ENCODE results near the gene NCF4. TPM values are rescaled to one million over a fixed set of nuclear protein-coding genes. Genes with fewer than 3 reads are reported as not detected.

Gene NCF4
- total and polyA plus RNA-seq, 9 of the 15 experiments (the other 6 are each of a cell fraction or from before 2014, with no cell fraction given) = 0.04 to 0.95 (median 0.33) TPM

GRCh38 chr22:36924151-36924698 lies 63.4 kb downstream of the NCF4 start (continued):
- TF ChIP-seq ZNF347 (CRISPR knock-in tag; IDR thresholded peaks at IDR 0.05; ENCODE audit: low read depth) (no peak), C11orf30 (IDR thresholded peaks at IDR 0.05; ENCODE audit: low read depth) (no peak), POLR2AphosphoS5 (IDR thresholded peaks at IDR 0.05; ENCODE audit: control insufficient read depth, insufficient read depth, low read depth, low read length) (no peak), ZNF274 (IDR thresholded peaks at IDR 0.05; ENCODE audit: borderline replicate concordance, low read depth, low read length) (no peak), BRD9 (IDR thresholded peaks at IDR 0.05; ENCODE audit: low read depth, partially characterized antibody) (no peak), HMG20A (CRISPR knock-in tag; conservative IDR thresholded peaks at IDR 0.05) (no peak)

GRCh38 chr22:36925388-36926290 lies 64.8 kb downstream of the NCF4 start:
- no peak overlapping the region for H3K4me2 ChIP-seq (ENCODE audit: insufficient read depth, low read length)
- no peak overlapping the region for H2AFZ ChIP-seq (ENCODE audit: low read depth, low read length)
- H3K9ac ChIP-seq (ENCODE audit: insufficient read depth in 1 of 2, low read depth in 2 of 2, low read length in 2 of 2) = no peak overlapping the region
- no peaks in the 10 kb centered on the region for H3K79me2 ChIP-seq (ENCODE audit: control insufficient read depth, insufficient read depth, low read length)
- DNase-seq (ENCODE audit: extremely low read depth in 1 of 4, low spot score in 3 of 4) (no peak), ATAC-seq (no peak), FAIRE-seq (no peak)
- no peaks in the 10 kb centered on the region for H3K36me3 ChIP-seq (ENCODE audit: control insufficient read depth, insufficient read depth, low read length)
- peaks cover 0 to 73% of the 10 kb centered on the region in 2 experiments; a peak in 4 of 5 replicates for H3K27me3 ChIP-seq (ENCODE audit: control insufficient read depth in 2 of 2, insufficient read depth in 2 of 2, low read length in 2 of 2)
- in situ Hi-C loops (cut with MboI) (no loop called here), intact Hi-C loops (cut with micrococcal nuclease) (no loop called here)
- no TSS peak for BruUV-seq (replicated peaks)
- no peak overlapping the region for H3K27ac ChIP-seq (ENCODE audit: extremely low read depth, low read depth, low read length)
- 6% methylated on average over 17 of the region's 19 CpGs for WGBS (ENCODE audit: insufficient coverage, low coverage, missing lambda C conversion rate)
- H4K20me1 ChIP-seq (replicated peaks; ENCODE audit: control insufficient read depth, insufficient read depth, low read length) = no peaks in the 10 kb centered on the region
- POLR2A ChIA-PET = no interaction called here
- H3K9me1 ChIP-seq (ENCODE audit: control insufficient read depth, insufficient read depth, low read length) = peaks cover 2% of the 10 kb centered on the region
- TF ChIP-seq, protein P1, sequence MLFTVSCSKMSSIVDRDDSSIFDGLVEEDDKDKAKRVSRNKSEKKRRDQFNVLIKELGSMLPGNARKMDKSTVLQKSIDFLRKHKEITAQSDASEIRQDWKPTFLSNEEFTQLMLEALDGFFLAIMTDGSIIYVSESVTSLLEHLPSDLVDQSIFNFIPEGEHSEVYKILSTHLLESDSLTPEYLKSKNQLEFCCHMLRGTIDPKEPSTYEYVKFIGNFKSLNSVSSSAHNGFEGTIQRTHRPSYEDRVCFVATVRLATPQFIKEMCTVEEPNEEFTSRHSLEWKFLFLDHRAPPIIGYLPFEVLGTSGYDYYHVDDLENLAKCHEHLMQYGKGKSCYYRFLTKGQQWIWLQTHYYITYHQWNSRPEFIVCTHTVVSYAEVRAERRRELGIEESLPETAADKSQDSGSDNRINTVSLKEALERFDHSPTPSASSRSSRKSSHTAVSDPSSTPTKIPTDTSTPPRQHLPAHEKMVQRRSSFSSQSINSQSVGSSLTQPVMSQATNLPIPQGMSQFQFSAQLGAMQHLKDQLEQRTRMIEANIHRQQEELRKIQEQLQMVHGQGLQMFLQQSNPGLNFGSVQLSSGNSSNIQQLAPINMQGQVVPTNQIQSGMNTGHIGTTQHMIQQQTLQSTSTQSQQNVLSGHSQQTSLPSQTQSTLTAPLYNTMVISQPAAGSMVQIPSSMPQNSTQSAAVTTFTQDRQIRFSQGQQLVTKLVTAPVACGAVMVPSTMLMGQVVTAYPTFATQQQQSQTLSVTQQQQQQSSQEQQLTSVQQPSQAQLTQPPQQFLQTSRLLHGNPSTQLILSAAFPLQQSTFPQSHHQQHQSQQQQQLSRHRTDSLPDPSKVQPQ (CRISPR knock-in tag; IDR thresholded peaks at IDR 0.05; ENCODE audit: borderline replicate concordance) = no peak
- TF ChIP-seq LARP7 (IDR thresholded peaks at IDR 0.05) = no peak
- no peak for TF ChIP-seq ZEB2 (IDR thresholded peaks at IDR 0.05)
- CTCF ChIA-PET (ENCODE audit: low intra/inter-chr PET ratio) = no interaction called here
- no peak overlapping the region for H3K4me3 ChIP-seq
- H3K4me1 ChIP-seq (replicated peaks in 1 of 2; ENCODE audit: control insufficient read depth in 2 of 2, insufficient read depth in 2 of 2, low read length in 2 of 2) = peaks cover 0 to 14% of the 10 kb centered on the region in 2 experiments; a peak in 2 of 5 replicates
- no peaks in the 10 kb centered on the region for H3K9me3 ChIP-seq (replicated peaks; ENCODE audit: control insufficient read depth, insufficient read depth, low read depth, low read length)

Measured in K562 (cell line).